Adipose tissue (tissue), 3 donors: ENCODE measurements around the gene SOAT1. TPM values are rescaled to one million over a fixed set of nuclear protein-coding genes. Genes with fewer than 3 reads are reported as not detected.

Source experiments
- polyA plus RNA-seq, 3 donors: library from polyadenylated mRNA; stranded (reverse); fragments of 200-250 nt; gene quantifications; one replicate each; pipeline ENCODE4 v1.2.3, GENCODE V29; 2013
- donor health status: healthy with polysubstance abuse.
- donor health status: Bipolar disorder and iron deficiency.
- donor health status: healthy.

Gene SOAT1
- polyA plus RNA-seq, 3 donors, result 4.5 to 11.8 (median 8.2) TPM

Other genes with a start within 250 kb of the SOAT1 start
- 10 to 100 TPM; 12.5 to 31.8 (median 23.7) TPM for gene TOR3A, start 211.7 kb upstream of the SOAT1 start, polyA plus RNA-seq
- gene ABL2, start 64.1 kb upstream of the SOAT1 start, polyA plus RNA-seq, result 1 to 10 TPM; 2.6 to 9.7 (median 6.2) TPM
- under 1 TPM in 2 of 3 donors, not detected in 1; 0.15 to 0.28 TPM for gene AXDND1, start 72.2 kb downstream of the SOAT1 start, polyA plus RNA-seq